Urinary bladder (tissue), 2 donors: ENCODE data around the gene ATP10D. TPM values are rescaled to one million over a fixed set of nuclear protein-coding genes. Genes with fewer than 3 reads are reported as not detected.

Experiments used
- polyA plus RNA-seq: library from polyadenylated mRNA; stranded (reverse); fragments of 200-250 nt; gene quantifications from one replicate; pipeline ENCODE4 v1.2.3, GENCODE V29; 2013
- total RNA-seq: library from RNA; depleted of rRNA; stranded (reverse); fragments of >200 nt; gene quantifications from one replicate; pipeline ENCODE4 v1.2.3, GENCODE V29; 2014
- donor health status: healthy.

The ATP10D gene
- total and polyA plus RNA-seq, 2 donors = 12.3 to 38.3 TPM

Other genes starting within 250 kb of the ATP10D start
- 27.0 TPM for gene COMMD8, start 21.6 kb upstream of the ATP10D start, total RNA-seq
- 16.6 TPM for gene COMMD8, start 21.6 kb upstream of the ATP10D start, polyA plus RNA-seq